C4-2B (cell line): ENCODE results near the gene GGTLC1.

ENCODE experiments used
- CTCF ChIP-seq: fragments of 450-650 bp; conservative IDR thresholded peaks from 2 replicates; pipeline ENCODE4 v1.5.1; 2017; ENCODE audit warnings: mild to moderate bottlenecking
- ZFX ChIP-seq: fragments of 450-650 bp; IDR thresholded peaks from 2 replicates; pipeline ENCODE4 v1.6.1; 2017

GRCh38 chr20:23998392-23998791 is 9.8 kb upstream of the GGTLC1 start:
- TF ChIP-seq CTCF: no peak
- no peak for TF ChIP-seq ZFX
